Neural progenitor cell (in vitro differentiated cells): ENCODE data around the gene GOLGA5. TPM values are rescaled to one million over a fixed set of nuclear protein-coding genes. Genes with fewer than 3 reads are reported as not detected.

Experiments
- DNase-seq: peaks from one replicate; pipeline ENCODE4 v3.0.0-alpha.2; 2016; ENCODE audit warnings: low spot score
- H2AFZ ChIP-seq: fragments of 200-600 bp; sonication (generic); replicated peaks from 2 replicates; pipeline ENCODE4 v1.6.1; 2016; ENCODE audit warnings: antibody characterized with exemption
- H3F3A ChIP-seq: fragments of 200-600 bp; sonication (generic); 2 replicates; pipeline ENCODE4 v1.6.1; 2016; ENCODE audit warnings: antibody characterized with exemption, low read depth
- H3K27ac ChIP-seq: fragments of 200-600 bp; sonication (generic); 2 replicates; pipeline ENCODE4 v1.5.1; 2016; ENCODE audit warnings: mild to moderate bottlenecking
- H3K27me3 ChIP-seq: fragments of 200-600 bp; sonication (generic); 2 replicates; pipeline ENCODE4 v1.6.1; 2016; ENCODE audit warnings: mild to moderate bottlenecking, moderate library complexity
- H3K36me3 ChIP-seq: fragments of 200-600 bp; sonication (generic); 2 replicates; pipeline ENCODE4 v1.5.1; 2016
- H3K4me1 ChIP-seq: fragments of 200-600 bp; sonication (generic); 2 replicates; pipeline ENCODE4 v1.6.1; 2016; ENCODE audit warnings: mixed run types
- H3K4me2 ChIP-seq: fragments of 200-600 bp; sonication (generic); 2 replicates; pipeline ENCODE4 v1.6.1; 2016
- H3K4me3 ChIP-seq: fragments of 200-600 bp; sonication (generic); 2 replicates; pipeline ENCODE4 v1.5.1; 2016
- H3K79me2 ChIP-seq: fragments of 200-600 bp; sonication (generic); 2 replicates; pipeline ENCODE4 v1.6.1; 2016; ENCODE audit warnings: low read depth
- H3K9ac ChIP-seq: fragments of 200-600 bp; sonication (generic); 2 replicates; pipeline ENCODE4 v1.6.1; 2016
- H3K9me3 ChIP-seq: fragments of 200-600 bp; sonication (generic); 2 replicates; pipeline ENCODE4 v1.5.1; 2016; ENCODE audit warnings: low read depth
- H4K20me1 ChIP-seq: fragments of 200-600 bp; sonication (generic); 2 replicates; pipeline ENCODE4 v1.6.1; 2016; ENCODE audit warnings: low read depth
- H3K27ac Mint-ChIP-seq: 3 replicates; pipeline ENCODE4 v1.8.0; 2021; ENCODE audit warnings: mixed read lengths
- H3K27me3 Mint-ChIP-seq: 2 replicates; pipeline ENCODE4 v1.8.0; 2022; ENCODE audit warnings: low read depth, mild to moderate bottlenecking, inconsistent platforms, moderate library complexity, mixed read lengths; ENCODE audit not compliant: insufficient read depth
- H3K36me3 Mint-ChIP-seq: 3 replicates; pipeline ENCODE4 v1.8.0; 2021; ENCODE audit warnings: mixed read lengths
- H3K4me1 Mint-ChIP-seq: 3 replicates; pipeline ENCODE4 v1.8.0; 2021; ENCODE audit warnings: mixed read lengths
- H3K4me3 Mint-ChIP-seq: 3 replicates; pipeline ENCODE4 v1.8.0; 2021; ENCODE audit warnings: mild to moderate bottlenecking, moderate library complexity, mixed read lengths
- H3K9me3 Mint-ChIP-seq: 3 replicates; pipeline ENCODE4 v1.8.0; 2020; ENCODE audit warnings: mixed read lengths
- EZH2 ChIP-seq: fragments of 200-600 bp; sonication (generic); IDR thresholded peaks from 2 replicates; pipeline ENCODE4 v1.6.1; 2017; ENCODE audit warnings: antibody characterized with exemption, mild to moderate bottlenecking, moderate library complexity
- EZH2phosphoT487 ChIP-seq: fragments of 200-600 bp; sonication (generic); IDR thresholded peaks from 2 replicates; pipeline ENCODE4 v1.6.1; 2017; ENCODE audit warnings: antibody characterized with exemption
- total RNA-seq: library from RNA; depleted of rRNA; stranded (reverse); fragments of >200 nt; gene quantifications from 2 replicates; pipeline ENCODE4 v1.2.3, GENCODE V29; 2015; ENCODE audit warnings: low replicate concordance
- TF ChIP-seq, protein P1 (sequence below): fragments of 200-600 bp; sonication (generic); IDR thresholded peaks from 2 replicates; pipeline ENCODE4 v1.5.1; 2017; ENCODE audit warnings: antibody characterized with exemption, mild to moderate bottlenecking

The GOLGA5 gene
- total RNA-seq, 1 donor from 2014 or later = 34.2 TPM

DNA sequence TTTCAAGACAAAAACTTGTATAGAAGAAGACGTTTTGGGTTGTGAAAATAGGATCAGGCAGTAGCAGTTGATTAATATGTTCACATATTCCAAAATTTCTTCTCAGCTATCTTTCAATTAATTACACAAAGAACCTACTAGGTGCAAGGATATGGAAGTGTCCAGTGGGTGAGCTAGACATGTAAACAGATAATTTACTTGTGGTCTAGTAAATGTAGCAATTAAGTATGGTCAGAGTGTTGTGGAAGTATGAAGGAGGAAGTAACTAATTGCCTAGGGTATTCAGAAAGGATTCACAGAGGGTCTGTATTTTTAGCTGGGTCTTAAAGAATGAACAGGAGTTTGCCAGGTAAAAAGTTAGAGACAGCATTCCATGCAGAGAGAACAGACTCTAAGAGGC lies 5.9 kb downstream of the GOLGA5 start:
- no peaks in the 10 kb centered on the region for H3K9me3 ChIP-seq
- peaks cover 59% of the 10 kb centered on the region for H3K79me2 ChIP-seq
- peaks cover 13% of the 10 kb centered on the region for H4K20me1 ChIP-seq
- H2AFZ ChIP-seq = no peak overlapping the region
- H3K27ac ChIP-seq = no peak overlapping the region
- no peak overlapping the region for H3K4me3 ChIP-seq
- H3F3A ChIP-seq = no peaks in the 10 kb centered on the region
- H3K4me3 Mint-ChIP-seq = no peak overlapping the region
- no peaks in the 10 kb centered on the region for H3K9me3 Mint-ChIP-seq
- H3K4me1 Mint-ChIP-seq = peaks cover 14% of the 10 kb centered on the region
- H3K27ac Mint-ChIP-seq = no peak overlapping the region
- DNase-seq = no peak
- no peak overlapping the region for H3K4me2 ChIP-seq
- H3K9ac ChIP-seq = no peak overlapping the region
- no peaks in the 10 kb centered on the region for H3K36me3 ChIP-seq
- peaks cover 11% of the 10 kb centered on the region for H3K36me3 Mint-ChIP-seq
- no peaks in the 10 kb centered on the region for H3K27me3 Mint-ChIP-seq
- no peaks in the 10 kb centered on the region for H3K27me3 ChIP-seq
- TF ChIP-seq EZH2 (no peak), EZH2phosphoT487 (no peak)
- TF ChIP-seq, protein P1, sequence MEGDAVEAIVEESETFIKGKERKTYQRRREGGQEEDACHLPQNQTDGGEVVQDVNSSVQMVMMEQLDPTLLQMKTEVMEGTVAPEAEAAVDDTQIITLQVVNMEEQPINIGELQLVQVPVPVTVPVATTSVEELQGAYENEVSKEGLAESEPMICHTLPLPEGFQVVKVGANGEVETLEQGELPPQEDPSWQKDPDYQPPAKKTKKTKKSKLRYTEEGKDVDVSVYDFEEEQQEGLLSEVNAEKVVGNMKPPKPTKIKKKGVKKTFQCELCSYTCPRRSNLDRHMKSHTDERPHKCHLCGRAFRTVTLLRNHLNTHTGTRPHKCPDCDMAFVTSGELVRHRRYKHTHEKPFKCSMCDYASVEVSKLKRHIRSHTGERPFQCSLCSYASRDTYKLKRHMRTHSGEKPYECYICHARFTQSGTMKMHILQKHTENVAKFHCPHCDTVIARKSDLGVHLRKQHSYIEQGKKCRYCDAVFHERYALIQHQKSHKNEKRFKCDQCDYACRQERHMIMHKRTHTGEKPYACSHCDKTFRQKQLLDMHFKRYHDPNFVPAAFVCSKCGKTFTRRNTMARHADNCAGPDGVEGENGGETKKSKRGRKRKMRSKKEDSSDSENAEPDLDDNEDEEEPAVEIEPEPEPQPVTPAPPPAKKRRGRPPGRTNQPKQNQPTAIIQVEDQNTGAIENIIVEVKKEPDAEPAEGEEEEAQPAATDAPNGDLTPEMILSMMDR = no peak
- H3K4me1 ChIP-seq = peaks cover 4% of the 10 kb centered on the region

DNA sequence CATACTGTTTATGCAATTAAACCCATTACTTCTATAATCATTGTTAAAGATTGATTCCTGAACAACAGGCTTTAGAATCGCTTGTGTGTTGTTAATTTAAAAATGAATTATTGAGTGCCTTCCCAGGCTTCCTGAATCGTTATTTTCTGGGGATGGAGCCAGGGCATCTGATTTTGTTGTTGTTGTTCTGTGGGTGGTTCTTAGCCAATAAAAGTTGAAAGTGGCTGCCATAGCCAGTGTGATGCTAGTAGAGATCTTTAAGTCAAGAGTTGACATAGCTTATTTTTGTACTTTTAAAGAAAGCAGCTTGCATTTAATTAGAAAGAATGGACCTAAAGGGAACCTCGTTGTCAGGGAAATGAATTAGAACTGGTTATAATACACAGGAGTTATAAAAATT lies 6.4 kb downstream of the GOLGA5 start:
- no peak overlapping the region for H3K4me3 Mint-ChIP-seq
- no peak overlapping the region for H3K27ac Mint-ChIP-seq
- H3K79me2 ChIP-seq = peaks cover 54% of the 10 kb centered on the region

DNA sequence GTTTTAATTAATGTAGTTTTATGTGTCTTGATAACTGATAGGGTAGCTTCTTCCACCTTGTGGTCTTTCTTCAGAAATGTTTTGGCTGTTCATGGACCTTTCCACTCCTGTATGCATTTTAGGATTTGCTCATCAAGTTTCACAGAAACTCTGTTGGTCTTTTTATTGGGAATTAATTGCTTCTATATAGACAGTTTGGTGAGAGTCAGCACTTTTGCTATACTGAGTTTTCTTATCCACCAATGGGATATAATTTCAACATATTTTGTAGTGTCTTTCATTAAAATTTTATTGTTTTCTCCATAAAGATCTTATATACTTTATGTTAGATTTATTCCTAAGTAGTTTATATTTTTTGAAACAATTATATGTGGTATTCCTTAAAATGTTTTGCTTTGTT lies 7.8 kb downstream of the GOLGA5 start:
- H2AFZ ChIP-seq = no peak overlapping the region
- H3K27ac ChIP-seq = no peak overlapping the region
- H3K27me3 ChIP-seq = no peaks in the 10 kb centered on the region
- no peaks in the 10 kb centered on the region for H3K9me3 Mint-ChIP-seq
- no peak overlapping the region for H3K9ac ChIP-seq
- no peak overlapping the region for H3K4me2 ChIP-seq
- no peaks in the 10 kb centered on the region for H3K9me3 ChIP-seq
- DNase-seq = no peak
- H3K4me1 Mint-ChIP-seq = peaks cover 2% of the 10 kb centered on the region
- no peak overlapping the region for H3K4me3 Mint-ChIP-seq
- TF ChIP-seq EZH2phosphoT487 = no peak
- TF ChIP-seq, protein P1 = no peak
- no peak for TF ChIP-seq EZH2
- H3F3A ChIP-seq = no peaks in the 10 kb centered on the region
- peaks cover 14% of the 10 kb centered on the region for H4K20me1 ChIP-seq
- no peaks in the 10 kb centered on the region for H3K27me3 Mint-ChIP-seq
- H3K36me3 ChIP-seq = no peaks in the 10 kb centered on the region
- peaks cover 11% of the 10 kb centered on the region for H3K36me3 Mint-ChIP-seq
- H3K4me3 ChIP-seq = no peak overlapping the region
- H3K27ac Mint-ChIP-seq = no peak overlapping the region
- no peaks in the 10 kb centered on the region for H3K4me1 ChIP-seq
- peaks cover 44% of the 10 kb centered on the region for H3K79me2 ChIP-seq

More for the DNA sequence above, 6.4 kb downstream of the GOLGA5 start:
- Histone ChIP-seq H3K27me3 (no peaks in the 10 kb centered on the region), H3K4me2 (no peak overlapping the region), H3F3A (no peaks in the 10 kb centered on the region), H2AFZ (no peak overlapping the region), H4K20me1 (peaks cover 14% of the 10 kb centered on the region), H3K4me1 (no peaks in the 10 kb centered on the region), H3K9ac (no peak overlapping the region), H3K9me3 (no peaks in the 10 kb centered on the region), H3K36me3 (no peaks in the 10 kb centered on the region), H3K4me3 (no peak overlapping the region), H3K27ac (no peak overlapping the region)
- TF ChIP-seq, protein P1 = no peak
- TF ChIP-seq EZH2phosphoT487 (no peak), EZH2 (no peak)
- DNase-seq = no peak
- Mint-ChIP-seq H3K9me3 (no peaks in the 10 kb centered on the region), H3K27me3 (no peaks in the 10 kb centered on the region), H3K36me3 (peaks cover 11% of the 10 kb centered on the region), H3K4me1 (peaks cover 9% of the 10 kb centered on the region)
